A204.1 (cell line): ENCODE results near the gene NEGR1.
"Not testable (repeated sequence)": the region's sequence is repeated elsewhere in the genome, so short reads cannot be mapped to it uniquely, and the experiment has no call there.

ENCODE experiments used
- FAIRE-seq: peaks from 2 replicates; lab custom pipeline; 2012; peaks lifted over from hg19 to GRCh38; lab: Jason Lieb, UNC

NEGR1 gene

DNA sequence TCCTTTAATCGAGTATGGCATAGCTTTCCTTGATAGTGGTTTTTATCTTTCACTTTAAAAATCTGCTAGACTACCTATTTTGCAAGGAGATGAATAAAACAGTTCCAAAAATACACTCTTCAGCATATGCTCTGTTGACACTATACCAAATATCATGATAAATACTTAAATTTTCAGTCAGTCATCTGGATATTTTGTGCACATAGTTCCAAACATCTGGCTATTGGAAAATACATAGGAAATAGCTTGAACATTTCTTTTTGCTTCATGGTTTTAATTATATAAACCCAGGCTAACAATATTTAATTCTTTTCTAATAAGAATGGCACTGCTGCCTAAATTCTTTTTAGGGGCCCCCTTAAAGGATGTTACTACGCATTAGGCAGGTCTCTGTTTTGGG is 342.1 kb downstream of the NEGR1 start:
- FAIRE-seq: no peak

DNA sequence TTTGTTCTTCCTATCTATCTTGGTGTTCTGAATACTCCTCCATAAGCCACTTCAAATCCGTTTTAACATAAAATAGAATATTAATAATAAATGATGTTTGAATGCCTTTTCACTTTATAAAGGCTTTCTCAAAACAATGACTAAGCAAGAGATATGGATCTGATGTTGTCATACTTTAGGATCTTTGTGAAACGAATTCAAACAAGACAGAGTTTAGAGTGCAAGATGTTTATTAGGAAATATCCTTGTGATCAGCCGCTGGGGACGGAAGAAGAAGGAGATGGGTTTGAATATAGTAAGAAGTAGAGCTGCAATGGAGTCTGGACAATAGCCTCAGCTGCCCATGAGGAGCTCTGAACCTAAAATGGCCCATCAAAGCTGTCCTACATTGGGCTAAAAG is 351.8 kb downstream of the NEGR1 start:
- FAIRE-seq: no peak

DNA sequence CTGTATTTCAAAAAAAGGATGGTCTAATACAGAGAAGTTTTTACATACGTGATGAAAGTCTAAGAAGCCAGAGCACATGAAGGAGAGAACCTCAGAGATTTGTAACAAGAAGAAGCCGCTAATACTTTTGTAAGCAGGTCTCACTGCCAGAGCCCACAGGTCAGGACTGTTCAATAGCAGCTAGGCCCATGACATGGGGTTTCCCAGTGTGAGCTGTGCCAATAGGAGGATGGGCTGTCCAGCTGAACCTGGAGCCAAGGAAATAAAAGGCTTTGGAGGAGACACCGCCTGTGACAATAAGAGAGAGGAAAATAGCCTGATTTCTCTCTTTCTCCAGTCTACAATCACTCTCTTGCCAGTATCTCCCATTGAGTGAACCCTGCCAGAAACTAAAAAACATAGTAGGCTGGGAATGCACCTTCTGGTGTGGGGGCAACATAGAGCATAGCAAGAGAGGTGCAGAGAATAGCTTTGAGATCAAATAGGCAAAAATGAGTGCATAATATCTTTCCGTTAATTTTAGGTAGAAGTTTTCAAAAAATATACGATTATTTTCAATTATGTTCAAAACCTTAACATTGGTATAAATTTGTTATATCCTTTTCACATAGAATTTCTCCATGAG is 360.3 kb downstream of the NEGR1 start:
- no peak for FAIRE-seq

DNA sequence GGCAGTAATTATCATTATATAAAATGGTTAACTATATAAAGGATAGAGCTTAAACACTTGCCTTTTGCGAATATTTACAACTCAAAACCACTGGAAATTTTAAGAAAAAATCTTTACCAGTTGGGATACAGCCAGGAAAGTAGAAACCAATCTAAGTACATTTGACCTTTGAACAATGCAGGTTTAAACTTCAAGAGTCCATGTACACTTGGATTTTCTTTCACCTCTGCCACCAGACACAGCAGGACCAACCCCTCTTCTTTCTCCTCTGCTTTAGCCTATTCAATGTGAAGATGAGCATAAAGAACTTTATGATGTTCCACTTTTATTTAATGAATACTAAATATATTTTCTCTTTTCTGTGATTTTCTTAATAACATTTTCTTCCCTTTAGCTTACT is 361.1 kb downstream of the NEGR1 start:
- no peak for FAIRE-seq

DNA sequence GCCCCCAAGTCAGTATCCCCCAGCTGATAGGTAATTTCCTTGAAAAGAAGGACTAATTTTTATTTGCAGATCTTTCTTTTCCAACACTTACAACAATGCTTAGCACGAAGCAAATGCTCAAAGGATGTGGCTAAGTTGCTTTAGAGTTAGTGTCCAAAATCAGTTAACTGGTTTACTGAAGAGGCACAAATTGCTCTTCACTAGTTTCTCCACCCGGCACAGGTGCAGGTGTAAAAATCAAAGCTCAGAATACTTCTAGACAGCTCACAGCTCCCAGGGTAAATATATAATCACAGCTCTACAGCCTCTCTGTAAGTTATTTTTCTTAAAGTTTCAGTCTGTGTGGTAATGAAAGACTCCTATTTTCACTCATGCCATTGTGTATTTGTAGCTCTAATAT is 361.8 kb downstream of the NEGR1 start:
- no peak for FAIRE-seq

DNA sequence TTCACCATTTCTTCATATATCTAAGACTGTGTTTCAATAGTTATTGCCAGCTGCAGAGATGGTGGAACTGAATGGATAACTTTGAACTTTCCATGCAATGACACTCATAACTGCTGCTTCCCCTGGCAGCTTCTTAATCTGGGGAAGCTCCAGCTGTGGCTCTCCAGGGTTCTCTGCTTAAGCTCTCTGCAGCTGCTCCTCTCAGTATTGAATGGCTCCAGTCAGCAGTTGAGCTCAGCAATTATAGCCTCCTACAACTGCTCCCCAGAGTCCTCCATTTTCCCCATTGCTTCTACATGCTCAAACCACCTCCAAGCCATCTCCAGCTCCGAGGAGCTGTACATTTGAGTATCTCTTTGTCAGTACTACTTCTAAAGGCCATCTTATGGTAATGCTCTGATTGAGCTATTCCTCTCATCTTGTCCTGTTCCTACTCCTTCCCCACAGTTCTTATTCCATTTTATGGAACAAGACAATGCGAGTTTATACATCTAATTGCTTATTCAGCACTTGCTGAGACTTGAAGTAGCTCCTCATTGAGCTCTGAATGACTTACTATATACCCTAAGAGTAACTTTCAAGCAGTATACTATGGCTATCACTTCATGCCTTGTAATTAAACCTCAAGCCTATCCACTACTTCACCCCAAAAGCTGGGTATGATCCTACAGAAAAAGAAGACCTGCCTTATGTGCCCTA is 362.4 kb downstream of the NEGR1 start:
- FAIRE-seq: no peak

DNA sequence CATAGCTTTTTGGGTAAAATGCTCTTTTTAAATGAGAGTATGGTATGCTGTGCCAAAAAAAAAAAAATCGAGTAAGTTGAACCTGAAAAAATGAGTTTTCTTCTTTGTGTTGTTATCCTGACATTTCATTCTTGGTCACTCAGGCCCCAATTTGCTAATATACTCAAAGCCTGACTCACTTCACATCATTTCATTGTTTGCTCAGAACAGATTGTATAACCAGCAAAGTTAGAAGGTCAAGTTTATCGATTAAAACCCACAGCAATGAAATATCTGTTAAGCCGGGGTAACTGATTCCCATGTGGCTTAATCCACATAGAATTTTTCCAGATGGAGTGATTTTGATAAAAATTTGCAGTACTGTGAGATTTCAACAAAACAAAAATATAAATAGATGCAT is 363.7 kb downstream of the NEGR1 start:
- no peak for FAIRE-seq

DNA sequence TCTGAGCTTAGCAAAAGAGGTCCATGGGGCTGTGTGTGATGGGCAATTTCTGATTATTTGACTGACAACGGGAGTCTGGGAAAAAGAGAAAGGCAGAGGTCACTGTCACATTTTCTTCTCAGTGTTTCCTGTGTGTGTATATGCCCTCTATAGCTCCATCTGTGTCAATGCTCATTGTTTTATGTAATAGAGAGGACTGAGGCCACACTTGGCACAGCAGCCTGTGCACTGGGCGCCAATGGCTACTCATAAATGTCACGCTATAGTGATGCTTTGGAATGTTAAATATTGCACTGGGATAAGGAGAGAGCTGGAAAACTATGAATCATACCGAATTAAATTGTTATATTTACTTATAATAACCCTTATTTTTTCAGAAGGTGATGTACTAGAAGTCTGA is 365.4 kb downstream of the NEGR1 start:
- no peak for FAIRE-seq

DNA sequence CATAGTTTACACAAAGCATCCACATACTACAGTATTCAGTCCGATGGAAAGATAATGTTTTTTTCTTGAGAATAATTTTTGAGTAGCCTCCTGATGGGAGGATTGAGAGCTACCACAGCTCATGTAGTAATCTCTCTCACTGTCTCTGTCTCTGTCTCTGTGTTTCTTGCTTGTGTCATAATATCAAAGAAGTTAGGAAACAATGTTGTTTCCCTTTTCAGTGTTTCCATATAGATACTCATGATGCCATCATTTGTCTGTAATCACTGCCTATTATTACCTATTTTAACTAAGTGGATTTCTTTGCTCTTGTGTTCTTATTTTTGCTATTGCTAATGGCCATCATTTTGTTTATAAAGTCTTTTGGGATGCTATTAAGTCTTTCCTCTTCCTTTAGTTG is 367.7 kb downstream of the NEGR1 start:
- FAIRE-seq: no peak

DNA sequence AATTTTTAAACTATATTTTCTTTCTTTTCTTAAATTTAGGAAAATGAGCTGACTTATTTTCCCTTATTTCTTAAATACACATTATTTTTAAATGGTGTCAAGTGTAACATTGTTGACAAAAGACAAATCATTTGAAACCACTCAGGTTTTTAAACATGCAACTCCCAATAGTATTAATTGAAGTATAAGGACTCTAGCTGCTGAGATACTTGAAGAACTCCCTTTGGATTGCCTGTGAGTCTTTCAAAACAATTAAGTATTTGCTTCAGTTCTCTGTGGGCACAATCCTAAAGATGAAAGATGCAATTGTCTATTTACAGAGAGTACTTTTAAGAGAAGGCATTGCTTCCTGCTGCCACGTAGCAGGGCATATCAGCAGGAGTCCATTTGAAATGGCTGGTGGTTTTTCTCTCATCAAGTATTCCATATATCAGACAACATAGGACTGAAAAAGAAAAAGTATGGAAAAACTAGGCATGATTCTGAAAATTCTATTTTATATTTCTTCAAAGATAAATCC is 373.4 kb downstream of the NEGR1 start:
- FAIRE-seq: no peak

DNA sequence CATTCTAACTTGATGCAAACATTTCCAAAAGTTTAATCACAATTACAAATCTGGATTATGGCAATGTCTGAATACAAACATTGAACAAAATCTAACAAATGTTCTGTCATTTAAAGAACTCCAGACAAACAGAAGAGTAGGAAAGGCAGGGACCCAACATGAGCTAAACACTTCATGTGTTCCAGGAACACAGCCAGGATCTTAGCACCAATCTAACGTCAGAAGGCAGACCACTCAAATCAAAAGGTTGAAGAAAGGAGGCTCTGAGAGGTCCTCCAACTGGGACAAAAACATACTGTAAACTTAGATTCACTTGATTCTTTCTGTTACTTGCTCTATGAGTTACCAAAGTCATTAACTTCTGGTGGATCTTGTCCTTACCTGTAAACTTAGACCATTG is 374.0 kb downstream of the NEGR1 start:
- FAIRE-seq: no peak

DNA sequence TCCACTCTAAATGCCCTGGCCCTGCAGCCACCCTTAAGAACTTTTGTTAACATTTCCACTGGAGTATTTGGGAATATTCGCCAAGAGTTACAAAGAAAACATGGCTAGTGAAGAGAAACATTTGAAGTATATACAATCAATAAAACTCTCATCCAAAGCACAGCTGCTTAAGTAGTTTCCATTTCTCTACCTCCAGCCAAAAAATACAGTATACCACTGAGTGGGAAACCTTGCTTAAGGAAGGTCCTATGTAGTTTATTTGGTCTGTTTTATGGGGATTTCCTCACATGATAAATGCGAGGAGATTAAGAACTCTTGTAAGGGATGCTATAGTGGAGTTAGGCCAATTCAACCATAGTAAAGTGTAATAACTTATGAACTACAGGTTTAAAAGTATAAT is 382.5 kb downstream of the NEGR1 start:
- FAIRE-seq: no peak

DNA sequence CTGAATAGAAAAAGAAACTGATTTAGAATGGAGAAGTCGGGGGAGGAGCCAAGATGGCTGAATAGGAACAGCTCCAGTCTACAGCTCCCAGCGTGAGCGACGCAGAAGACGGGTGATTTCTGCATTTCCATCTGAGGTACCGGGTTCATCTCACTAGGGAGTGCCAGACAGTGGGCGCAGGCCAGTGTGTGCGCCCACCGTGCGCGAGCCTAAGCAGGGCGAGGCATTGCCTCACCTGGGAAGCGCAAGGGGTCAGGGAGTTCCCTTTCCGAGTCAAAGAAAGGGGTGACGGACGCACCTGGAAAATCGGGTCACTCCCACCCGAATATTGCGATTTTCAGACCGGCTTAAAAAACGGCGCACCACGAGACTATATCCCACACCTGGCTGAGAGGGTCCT is 394.2 kb downstream of the NEGR1 start:
- FAIRE-seq: not testable (repeated sequence)

DNA sequence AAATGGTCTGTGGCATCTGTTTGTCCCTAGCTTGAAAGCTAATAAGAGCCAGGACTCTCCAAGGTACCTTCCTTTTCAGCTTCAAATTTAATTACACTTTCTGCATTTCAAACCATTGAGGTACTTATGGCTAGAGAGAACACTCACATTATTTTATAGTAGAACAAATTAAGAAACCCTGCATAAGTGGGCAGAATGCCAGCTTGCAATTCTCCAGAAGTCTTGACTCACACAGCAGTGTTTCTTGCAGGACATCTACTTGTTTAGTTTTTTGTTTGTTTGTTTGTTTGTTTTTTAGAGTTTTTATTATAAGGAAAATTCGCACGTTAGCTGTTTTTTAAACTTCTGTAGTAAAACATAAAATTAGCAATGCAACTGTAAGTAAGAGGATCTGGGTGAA is 397.2 kb downstream of the NEGR1 start:
- FAIRE-seq: no peak

DNA sequence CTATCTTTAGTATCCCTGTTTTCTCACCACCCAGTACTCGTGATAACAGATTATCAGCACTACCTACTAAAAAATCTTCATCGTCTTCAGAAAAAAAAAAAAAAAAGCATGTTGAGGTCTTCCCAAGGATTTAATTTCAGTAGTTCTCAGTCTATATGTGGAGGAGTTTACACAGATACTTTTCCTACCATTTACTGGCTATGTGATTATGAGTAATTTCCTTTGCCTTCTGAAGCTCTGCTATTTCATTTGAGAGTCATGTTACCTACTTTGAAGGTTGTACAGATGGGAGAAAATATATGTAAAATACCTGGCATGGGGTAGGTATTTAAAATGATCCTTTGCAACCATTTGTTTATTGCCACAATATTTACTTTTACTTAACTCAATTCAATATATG is 399.7 kb downstream of the NEGR1 start:
- FAIRE-seq: no peak

DNA sequence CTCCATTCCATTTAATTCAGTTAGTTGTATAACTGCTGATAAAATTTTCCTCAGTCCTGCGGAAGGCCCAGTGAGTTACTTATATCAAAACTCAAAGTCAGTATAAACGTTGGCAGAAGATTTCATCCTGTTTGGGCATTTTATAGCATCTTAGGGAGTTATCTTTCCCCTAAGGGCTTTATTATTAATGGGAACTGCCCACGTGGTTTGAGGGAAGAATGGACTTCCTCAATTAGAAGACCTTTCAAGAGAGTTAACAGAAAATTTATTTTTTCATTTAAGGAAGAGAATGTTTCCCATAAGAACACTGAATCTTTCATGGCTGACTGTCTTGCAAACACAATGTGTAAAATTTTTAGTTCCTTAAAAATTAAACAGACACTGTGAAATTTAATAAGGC is 400.1 kb downstream of the NEGR1 start:
- FAIRE-seq: no peak

DNA sequence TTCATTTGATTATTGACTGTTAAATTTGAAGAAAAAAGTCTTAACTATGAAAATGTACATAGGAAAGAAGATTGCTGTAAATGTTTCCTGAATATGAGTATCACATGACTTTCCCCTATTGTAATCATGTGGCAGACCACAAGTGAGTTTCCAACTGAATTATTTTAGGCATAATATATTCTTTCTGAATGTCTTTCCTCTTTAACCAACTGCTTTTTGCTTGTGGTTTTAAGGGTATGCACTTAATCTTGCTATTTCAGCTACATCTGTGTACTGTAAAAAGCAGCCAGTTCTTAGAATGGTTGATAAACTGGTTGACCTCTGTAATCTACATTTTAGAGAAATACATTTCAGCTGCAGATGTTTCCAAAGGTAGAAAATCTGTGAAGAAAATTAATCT is 400.7 kb downstream of the NEGR1 start:
- no peak for FAIRE-seq

DNA sequence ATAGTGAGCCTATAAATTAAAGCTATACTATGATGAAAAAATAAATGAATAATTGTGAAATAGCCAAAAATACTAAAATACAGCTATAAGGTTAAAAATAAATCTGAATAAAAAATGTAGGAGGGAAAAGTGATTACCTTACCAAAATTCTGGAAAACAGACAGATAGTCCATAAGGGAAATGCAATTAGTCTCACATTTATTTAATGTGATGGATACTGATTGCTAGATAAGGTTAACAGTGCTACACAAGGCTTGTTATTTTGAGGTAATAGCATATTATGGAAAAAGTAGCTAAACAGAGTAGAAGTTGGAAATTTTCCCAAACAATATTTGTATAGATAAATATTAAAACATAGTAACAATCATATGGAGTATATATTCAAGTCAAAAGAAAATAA is 413.0 kb downstream of the NEGR1 start:
- FAIRE-seq: no peak

DNA sequence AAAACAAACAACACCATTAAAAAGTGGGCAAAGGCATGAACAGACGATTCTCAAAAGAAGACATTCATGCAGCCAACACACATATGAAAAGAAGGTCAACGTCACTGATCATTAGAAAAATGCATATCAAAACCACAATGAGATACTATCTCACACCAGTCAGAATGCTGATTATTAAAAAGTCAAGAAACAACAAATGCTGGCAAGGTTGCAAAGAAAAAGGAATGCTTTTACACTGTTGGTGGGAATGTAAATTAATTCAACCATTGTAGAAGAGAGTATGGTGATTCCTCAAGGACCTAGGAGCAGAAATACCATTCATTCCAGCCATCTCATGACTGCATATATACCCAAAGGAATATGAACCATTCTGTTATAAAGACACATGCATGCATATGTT is 419.6 kb downstream of the NEGR1 start:
- no peak for FAIRE-seq

DNA sequence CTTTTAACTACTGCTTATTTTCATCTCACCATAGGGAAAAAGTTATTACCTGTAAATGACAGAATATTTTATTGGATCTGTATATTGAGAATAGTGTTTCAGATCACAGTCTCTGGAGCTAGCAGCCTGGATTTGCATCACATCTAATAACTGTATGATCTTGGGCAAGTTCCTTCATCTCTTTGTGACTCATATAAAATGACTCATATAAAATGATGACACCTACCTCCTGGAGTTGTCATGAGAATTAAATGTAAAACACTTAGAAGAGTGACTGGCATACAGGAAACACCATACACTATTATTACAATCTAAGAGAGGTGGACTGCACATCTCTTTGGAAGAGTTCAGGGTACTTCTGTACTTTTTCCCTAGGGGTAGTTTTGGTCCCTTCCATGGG is 421.3 kb downstream of the NEGR1 start:
- no peak for FAIRE-seq

DNA sequence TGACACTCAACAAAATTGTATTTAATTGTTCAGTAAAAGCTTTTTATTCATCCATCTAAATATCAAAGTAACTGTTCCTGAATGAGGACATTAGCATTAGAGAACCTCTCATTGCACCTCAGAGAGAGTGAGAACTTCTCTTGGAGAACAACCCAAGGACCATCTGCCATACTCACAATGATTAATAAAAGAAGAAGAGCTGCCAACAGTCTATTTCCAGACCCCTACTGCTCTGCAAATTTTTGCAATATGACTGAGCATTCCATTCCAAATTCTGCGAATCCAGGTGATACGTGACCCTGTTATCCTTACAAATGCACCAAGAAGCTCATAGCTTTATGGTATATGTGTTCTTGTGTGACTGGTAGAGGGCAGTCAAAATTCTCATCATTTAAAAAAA is 422.5 kb downstream of the NEGR1 start:
- FAIRE-seq: no peak

DNA sequence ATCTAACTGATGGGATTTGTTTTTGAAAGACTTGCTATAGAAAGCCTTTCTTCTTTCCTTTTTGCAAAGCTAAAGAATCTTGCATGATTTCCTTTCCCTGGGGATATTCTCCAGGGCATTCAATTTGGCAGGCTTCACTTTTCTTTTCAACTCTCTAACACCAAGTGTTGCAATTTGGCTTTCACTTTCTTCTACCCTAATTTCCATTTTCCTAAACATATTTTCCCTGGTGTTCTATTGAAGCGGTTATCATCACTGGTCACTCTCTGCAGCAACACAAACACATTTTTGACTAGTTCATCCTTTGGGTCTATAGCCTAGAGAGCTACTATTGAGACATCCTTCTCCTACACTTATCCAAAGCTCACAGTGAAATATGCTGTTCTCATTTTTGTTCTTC is 424.5 kb downstream of the NEGR1 start:
- no peak for FAIRE-seq

DNA sequence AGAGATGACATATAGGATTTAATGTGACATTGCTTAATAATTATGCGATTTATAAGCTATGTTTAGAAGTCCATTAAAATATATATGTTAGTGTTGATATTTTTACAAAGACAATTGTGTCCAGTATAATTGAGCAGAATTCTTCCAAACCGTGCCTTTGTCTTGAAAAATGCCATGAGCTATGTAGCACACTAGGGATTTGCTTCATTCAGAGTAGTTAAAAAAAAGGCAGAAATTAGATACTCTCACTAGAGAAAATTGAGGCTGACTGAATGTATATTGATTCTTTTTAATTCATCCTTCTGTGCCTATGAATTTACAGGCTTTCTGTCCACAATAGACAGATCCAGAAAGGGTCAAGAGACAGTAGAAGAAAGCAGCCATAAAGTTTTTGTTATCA is 429.0 kb downstream of the NEGR1 start:
- FAIRE-seq: no peak

DNA sequence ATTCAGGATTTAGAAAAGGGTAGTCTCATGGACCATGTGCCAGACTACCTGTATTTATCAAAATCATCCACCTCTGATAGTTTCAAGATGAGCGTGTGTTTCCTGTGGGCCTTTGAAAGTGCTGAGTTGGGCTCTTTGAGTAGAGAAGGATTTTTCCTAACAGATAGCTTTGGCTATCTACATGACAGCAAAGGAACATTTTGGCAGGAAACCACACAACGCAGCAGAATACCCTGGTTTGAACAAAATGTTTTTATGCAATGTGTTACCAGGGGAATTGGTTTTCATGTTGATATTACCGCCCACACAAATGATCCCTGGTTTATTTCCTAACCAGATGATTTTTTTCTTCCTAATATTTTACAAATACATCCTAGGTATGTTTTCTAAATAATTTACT is 431.4 kb downstream of the NEGR1 start:
- no peak for FAIRE-seq
